NCI-H446 (cell line): ENCODE data around the gene THOC1.
A peak's percentile ranks its signal among the peaks of the same experiment; 100 is the strongest.
"Not testable (repeated sequence)": the region's sequence is repeated elsewhere in the genome, so short reads cannot be mapped to it uniquely, and the experiment has no call there.

Experiments
- DNase-seq, 2 experiments: peaks; one replicate each; lab custom pipeline; 2025; lab: John Stamatoyannopoulos, UW

The THOC1 gene

GRCh38 chr18:267688-268552 is at the start of gene THOC1:
Gene THOC1, minus strand, starts transcription at chr18:268047. Its CDS starts 28 bp downstream, at chr18:268019.
- peak; percentile 83 to 89 for DNase-seq

- DNase-seq: no peak
Observed at GRCh38 chr18:317618-318017, 49.8 kb upstream of the THOC1 start.

GRCh38 chr18:316393-316792 is 48.5 kb upstream of the THOC1 start:
- no peak for DNase-seq

- no peak for DNase-seq
Observed at GRCh38 chr18:313931-314330, 46.1 kb upstream of the THOC1 start.

- DNase-seq: no peak
Observed at GRCh38 chr18:312415-312814, 44.6 kb upstream of the THOC1 start.

GRCh38 chr18:310042-310441 is 42.2 kb upstream of the THOC1 start:
- no peak for DNase-seq

- DNase-seq: not testable (repeated sequence)
Observed at GRCh38 chr18:308086-308485, 40.2 kb upstream of the THOC1 start.

- DNase-seq: no peak
Observed at GRCh38 chr18:306608-307255, 38.9 kb upstream of the THOC1 start.

- no peak for DNase-seq
Observed at GRCh38 chr18:305003-305501, 37.2 kb upstream of the THOC1 start.

- no peak for DNase-seq
Observed at GRCh38 chr18:303607-304006, 35.8 kb upstream of the THOC1 start.

GRCh38 chr18:303011-303410 is 35.2 kb upstream of the THOC1 start:
- DNase-seq: no peak

- no peak for DNase-seq
Observed at GRCh38 chr18:302097-302496, 34.2 kb upstream of the THOC1 start.

GRCh38 chr18:297936-298335 is 30.1 kb upstream of the THOC1 start:
- no peak for DNase-seq

GRCh38 chr18:295756-296490 is 28.1 kb upstream of the THOC1 start:
- DNase-seq: no peak

- DNase-seq: no peak
Observed at GRCh38 chr18:294566-294965, 26.7 kb upstream of the THOC1 start.

GRCh38 chr18:293536-293935 is 25.7 kb upstream of the THOC1 start:
- no peak for DNase-seq

GRCh38 chr18:292271-292670 is 24.4 kb upstream of the THOC1 start:
- no peak for DNase-seq

GRCh38 chr18:289970-290369 is 22.1 kb upstream of the THOC1 start:
- not testable (repeated sequence) for DNase-seq

- no peak for DNase-seq
Observed at GRCh38 chr18:289026-289425, 21.2 kb upstream of the THOC1 start.

- no peak for DNase-seq
Observed at GRCh38 chr18:286515-287310, 18.9 kb upstream of the THOC1 start.

- no peak for DNase-seq
Observed at GRCh38 chr18:285817-286216, 18.0 kb upstream of the THOC1 start.

- DNase-seq: no peak
Observed at GRCh38 chr18:275486-275885, 7.6 kb upstream of the THOC1 start.
